Liver (tissue), 3 donors: Measurements from ENCODE around the gene CLTC.

Source experiments
- CTCF ChIP-seq: fragments of 150-350 bp; IDR thresholded peaks from 2 replicates; pipeline ENCODE4 v1.5.1; 2017; ENCODE audit warnings: improper control_type of control experiment, low read depth, low read length; ENCODE audit not compliant: missing input control
- HNF4A ChIP-seq, 2 donors: conservative IDR thresholded peaks; 2 replicates each; pipeline ENCODE4 v1.6.1; 2016; ENCODE audit warnings: antibody characterized with exemption in 2 of 2, mild to moderate bottlenecking in 2 of 2
- JUND ChIP-seq, 2 donors: IDR thresholded peaks; 2 replicates each; pipeline ENCODE4 v1.6.1; 2016; ENCODE audit warnings: antibody characterized with exemption in 2 of 2
- MAX ChIP-seq: IDR thresholded peaks from 2 replicates; pipeline ENCODE4 v1.6.1; 2016; ENCODE audit warnings: antibody characterized with exemption
- REST ChIP-seq: IDR thresholded peaks from 2 replicates; pipeline ENCODE4 v1.6.1; 2016; ENCODE audit warnings: antibody characterized with exemption, mild to moderate bottlenecking
- RXRA ChIP-seq, 2 donors: IDR thresholded peaks; 2 replicates each; pipeline ENCODE4 v1.6.1; 2017 to 2018; ENCODE audit warnings: antibody characterized with exemption in 2 of 2, mild to moderate bottlenecking in 1 of 2
- TAF1 ChIP-seq: conservative IDR thresholded peaks from 2 replicates; pipeline ENCODE4 v1.6.1; 2016; ENCODE audit warnings: antibody characterized with exemption, mild to moderate bottlenecking
- ZBTB33 ChIP-seq: IDR thresholded peaks from 2 replicates; pipeline ENCODE4 v1.6.1; 2016; ENCODE audit warnings: antibody characterized with exemption
- donor health status: healthy.
- donor health status: healthy.

GRCh38 chr17:59676716-59677115 is 57.0 kb downstream of the CLTC start:
- no peak for TF ChIP-seq JUND (IDR thresholded peaks at IDR 0.05)
- TF ChIP-seq RXRA (IDR thresholded peaks at IDR 0.05) = no peak
- TF ChIP-seq CTCF = no peak
- TF ChIP-seq REST = no peak
- no peak for TF ChIP-seq TAF1
- TF ChIP-seq ZBTB33 = no peak
- no peak for TF ChIP-seq HNF4A (conservative IDR thresholded peaks at IDR 0.05)
- TF ChIP-seq MAX = no peak
